Measurements from ENCODE around the gene TNNC2. TPM values are rescaled to one million over a fixed set of nuclear protein-coding genes. Genes with fewer than 3 reads are reported as not detected.
A peak's percentile ranks its signal among the peaks of the same experiment; 100 is the strongest.

Gene TNNC2
- total RNA-seq, 1 donor from 2014 or later: not detected

DNA sequence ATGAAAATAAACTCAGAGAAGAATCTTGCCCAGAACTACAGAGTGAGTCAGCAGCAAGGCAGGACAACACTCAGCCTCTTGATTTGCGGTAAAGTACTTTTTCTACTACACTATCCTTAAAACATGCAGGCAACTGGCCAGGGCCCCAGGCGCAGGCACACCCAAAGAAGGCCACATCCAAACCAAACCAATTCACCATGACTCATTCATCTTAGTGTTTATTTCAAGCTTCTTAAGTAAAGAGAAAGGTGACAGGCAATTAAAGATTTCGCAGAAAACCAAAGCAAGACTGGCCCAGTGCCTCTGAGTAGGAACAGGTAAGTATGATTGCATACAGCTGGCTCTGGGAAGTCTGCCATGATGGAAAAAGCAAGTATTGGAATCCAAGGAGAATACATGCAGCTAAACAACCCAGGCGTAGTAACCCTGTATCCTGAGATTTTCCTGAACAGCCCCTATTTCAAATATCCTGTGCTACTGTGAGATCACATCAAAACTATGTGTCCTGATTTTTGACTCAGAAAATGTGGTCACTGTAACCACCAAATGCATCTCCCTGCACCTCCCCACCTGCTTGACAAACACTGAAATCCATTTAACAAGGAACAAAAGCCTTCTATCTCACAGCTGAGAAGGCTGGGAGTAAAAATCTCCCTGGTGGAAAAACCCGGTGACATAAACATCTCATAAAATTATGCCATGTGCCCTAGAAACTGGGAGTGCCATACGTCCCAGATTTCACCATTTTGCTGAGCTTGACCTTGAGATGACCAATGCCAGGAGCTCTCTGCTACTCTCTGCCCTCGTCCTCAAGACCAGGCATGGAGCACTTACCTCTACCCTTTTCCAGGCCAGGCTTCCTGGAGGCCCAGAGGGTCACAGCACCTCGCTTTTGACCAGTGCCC lies 47.8 kb downstream of the TNNC2 start:
- peak; percentile 86 for ATAC-seq

DNA sequence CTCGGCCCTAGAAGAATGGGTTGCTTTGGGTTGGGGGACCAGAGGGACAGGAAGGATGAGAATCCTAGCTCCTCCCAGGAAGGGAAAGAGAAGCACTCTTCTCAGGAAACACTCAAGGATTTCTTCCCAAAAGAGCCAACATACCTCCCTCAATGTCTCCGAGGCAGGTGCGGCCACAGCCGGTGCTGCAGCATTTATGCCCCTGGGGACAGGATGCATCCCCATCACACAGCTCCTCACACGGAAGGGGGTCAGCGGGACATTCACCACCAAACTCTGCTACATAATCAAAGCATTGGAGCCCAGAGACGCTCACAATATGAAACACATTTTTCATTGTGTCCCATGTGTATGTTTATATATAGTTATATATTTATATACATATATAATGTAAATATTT lies 50.2 kb downstream of the TNNC2 start:
- ATAC-seq: no peak

DNA sequence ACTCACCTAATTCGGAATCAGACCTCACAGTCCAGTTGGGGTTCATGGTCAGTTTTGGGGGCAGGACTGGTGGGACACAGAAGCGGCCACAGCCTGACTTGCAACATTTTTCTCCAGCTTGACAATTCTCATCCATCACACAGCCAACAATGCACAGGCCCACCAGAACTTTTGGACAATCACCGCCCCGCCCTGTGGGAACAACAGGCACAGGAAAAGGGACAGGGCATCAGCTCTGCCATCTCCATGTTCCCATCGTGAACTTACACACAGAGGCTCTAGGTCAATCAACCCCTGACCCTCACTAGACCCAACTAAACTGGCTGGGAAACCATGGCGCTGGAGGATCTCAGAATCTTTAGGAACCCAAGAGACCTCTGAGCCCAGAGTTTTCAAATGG lies 51.7 kb downstream of the TNNC2 start:
- ATAC-seq: no peak

DNA sequence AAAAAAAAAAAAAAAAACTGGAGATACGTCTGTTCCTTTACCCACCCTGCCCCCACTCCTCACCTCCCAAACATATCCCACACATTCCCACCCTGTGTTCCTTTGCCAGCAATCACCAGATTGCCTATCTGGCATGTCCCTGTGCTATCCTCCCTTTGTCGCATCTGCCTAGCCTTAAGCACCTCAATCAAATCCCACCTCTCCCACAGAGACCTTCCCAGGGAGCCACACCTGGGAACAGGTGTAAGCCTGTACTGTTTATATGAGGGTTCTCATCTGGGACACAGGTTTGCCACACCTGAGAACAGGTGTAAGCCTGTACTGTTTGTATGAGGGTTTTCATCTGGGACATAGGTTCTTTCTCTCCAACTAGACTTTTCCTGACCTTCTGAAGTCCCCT lies 52.2 kb downstream of the TNNC2 start:
- ATAC-seq: peak; percentile 9

Other genes with a start within 250 kb of the TNNC2 start
- gene WFDC8, start 248.0 kb downstream of the TNNC2 start, total RNA-seq: not detected
- not detected for gene WFDC10A, start 197.6 kb downstream of the TNNC2 start, total RNA-seq
- not detected for gene WFDC9, start 196.0 kb downstream of the TNNC2 start, total RNA-seq
- not detected for gene WFDC11, start 157.1 kb downstream of the TNNC2 start, total RNA-seq
- not detected for gene WFDC13, start 125.3 kb downstream of the TNNC2 start, total RNA-seq
- not detected for gene WFDC10B, start 122.3 kb downstream of the TNNC2 start, total RNA-seq
- gene SPINT4, start 105.0 kb downstream of the TNNC2 start, total RNA-seq: not detected
- gene WFDC3, start 35.4 kb downstream of the TNNC2 start, total RNA-seq: not detected
- gene DNTTIP1, start 35.4 kb downstream of the TNNC2 start, total RNA-seq: 15.8 TPM
- gene UBE2C, start 14.7 kb downstream of the TNNC2 start, total RNA-seq: 46.5 TPM
- 7.1 TPM for gene SNX21, start 6.5 kb upstream of the TNNC2 start, total RNA-seq
- gene ACOT8, start 30.1 kb upstream of the TNNC2 start, total RNA-seq: 14.0 TPM
- 1.4 TPM for gene ZSWIM3, start 30.3 kb upstream of the TNNC2 start, total RNA-seq
- gene ZSWIM1, start 53.9 kb upstream of the TNNC2 start, total RNA-seq: 7.2 TPM
- 0.76 TPM for gene SPATA25, start 60.3 kb upstream of the TNNC2 start, total RNA-seq
- 1.9 TPM for gene NEURL2, start 63.9 kb upstream of the TNNC2 start, total RNA-seq
- 57.4 TPM for gene CTSA, start 64.0 kb upstream of the TNNC2 start, total RNA-seq
- 46.7 TPM for gene PLTP, start 84.8 kb upstream of the TNNC2 start, total RNA-seq
- gene PCIF1, start 107.4 kb upstream of the TNNC2 start, total RNA-seq: 19.0 TPM
- gene ZNF335, start 144.9 kb upstream of the TNNC2 start, total RNA-seq: 9.6 TPM
- 3.3 TPM for gene MMP9, start 181.6 kb upstream of the TNNC2 start, total RNA-seq
- not detected for gene SLC12A5, start 201.9 kb upstream of the TNNC2 start, total RNA-seq